ENCODE results near the gene EML6.

EML6 gene

DNA sequence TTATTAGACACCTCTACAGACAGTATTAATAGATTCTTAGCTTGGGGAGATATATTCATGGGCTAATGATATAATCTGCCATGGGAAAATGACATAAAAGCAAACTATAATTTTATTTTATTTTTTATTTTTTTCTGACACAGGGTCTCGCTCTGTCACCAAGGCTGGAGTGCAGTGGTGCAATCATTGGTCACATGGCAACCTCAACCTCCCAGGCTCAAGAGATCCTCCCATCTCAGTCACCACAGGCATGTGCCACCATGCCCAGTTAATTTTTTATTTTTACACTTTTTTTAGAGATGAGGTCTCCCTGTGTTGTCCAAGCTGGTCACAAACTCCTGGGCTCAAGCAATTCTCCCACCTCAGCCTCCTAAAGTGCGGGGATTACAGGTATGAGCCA is 287.5 kb downstream of the EML6 start:
- TF ChIP-seq POLR2A (IDR thresholded peaks at IDR 0.05; ENCODE audit: low read depth, low read length): no peak
- FAIRE-seq: no peak
- no peak for DNase-seq (ENCODE audit: insufficient read length, low spot score)

DNA sequence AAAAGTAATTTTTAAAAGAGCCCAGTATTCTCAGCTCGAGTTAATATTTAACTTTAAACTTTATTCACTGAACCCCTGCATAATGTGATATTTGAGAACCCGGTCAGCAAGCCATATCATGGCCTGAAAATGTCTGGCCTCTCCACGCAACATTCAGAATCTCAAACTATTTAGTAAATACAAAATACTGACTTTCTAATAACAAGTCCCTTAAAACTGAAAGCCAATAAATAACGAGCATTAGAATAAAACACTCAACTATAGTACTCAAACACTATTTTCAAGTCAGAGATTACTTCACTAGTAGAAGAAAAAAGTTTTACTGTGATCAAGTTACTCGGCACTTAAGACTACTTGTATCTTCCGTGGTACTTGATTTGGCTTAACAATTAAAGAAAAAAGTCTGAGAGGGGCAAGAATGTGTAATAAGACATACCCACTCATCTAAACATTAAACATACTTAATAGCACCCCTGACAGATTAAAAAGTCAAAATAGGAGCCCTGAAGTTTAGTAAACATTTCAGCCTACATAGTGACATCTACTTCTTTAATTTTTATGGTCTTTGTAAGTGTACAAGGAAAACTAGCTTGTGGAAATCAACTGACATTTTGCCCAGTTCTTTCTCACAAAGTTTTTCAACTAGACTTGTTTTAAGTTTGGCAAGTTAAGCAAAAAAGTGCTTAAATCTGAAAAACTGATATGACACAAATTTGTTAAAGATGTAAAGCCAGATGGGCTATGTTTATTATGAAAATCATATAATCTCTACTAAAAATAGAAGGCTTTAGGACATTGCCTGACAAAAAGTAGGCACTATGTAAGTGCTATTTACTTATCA is 288.6 kb downstream of the EML6 start:
- FAIRE-seq (peak; percentile 89), DNase-seq (ENCODE audit: insufficient read length, low spot score) (no peak)
- TF ChIP-seq POLR2A (IDR thresholded peaks at IDR 0.05; ENCODE audit: low read depth, low read length): no peak

- TF ChIP-seq POLR2A (IDR thresholded peaks at IDR 0.05; ENCODE audit: low read depth, low read length): no peak
- FAIRE-seq (peak; percentile 45), DNase-seq (ENCODE audit: insufficient read length, low spot score) (no peak)
Measured at GRCh38 chr2:55012672-55013484, 289.4 kb downstream of the EML6 start.

DNA sequence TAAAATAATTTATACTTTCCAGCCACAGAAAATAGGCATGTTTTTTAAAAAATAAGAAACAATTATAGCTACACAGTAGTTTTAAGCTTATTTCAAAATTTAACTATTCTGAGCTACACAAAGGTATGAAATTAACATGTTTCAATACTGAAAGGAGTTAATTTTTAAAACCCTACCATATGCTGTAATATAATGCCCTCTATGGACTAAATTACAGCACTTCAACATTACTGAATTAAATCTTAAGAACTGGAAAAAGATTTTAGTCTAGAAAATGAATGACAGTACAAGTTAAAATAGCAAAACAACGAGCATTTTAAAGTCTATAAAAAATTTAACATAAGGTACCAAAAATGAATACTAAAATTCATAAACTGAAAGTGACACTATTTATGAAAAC is 290.5 kb downstream of the EML6 start:
- FAIRE-seq: no peak
- TF ChIP-seq POLR2A (IDR thresholded peaks at IDR 0.05; ENCODE audit: low read depth, low read length): no peak
- no peak for DNase-seq (ENCODE audit: insufficient read length, low spot score)

GRCh38 chr2:55014962-55015939 is 291.8 kb downstream of the EML6 start:
- peak; percentile 95 for FAIRE-seq
- DNase-seq (ENCODE audit: insufficient read length, low spot score): no peak
- TF ChIP-seq POLR2A (IDR thresholded peaks at IDR 0.05; ENCODE audit: low read depth, low read length): no peak

DNA sequence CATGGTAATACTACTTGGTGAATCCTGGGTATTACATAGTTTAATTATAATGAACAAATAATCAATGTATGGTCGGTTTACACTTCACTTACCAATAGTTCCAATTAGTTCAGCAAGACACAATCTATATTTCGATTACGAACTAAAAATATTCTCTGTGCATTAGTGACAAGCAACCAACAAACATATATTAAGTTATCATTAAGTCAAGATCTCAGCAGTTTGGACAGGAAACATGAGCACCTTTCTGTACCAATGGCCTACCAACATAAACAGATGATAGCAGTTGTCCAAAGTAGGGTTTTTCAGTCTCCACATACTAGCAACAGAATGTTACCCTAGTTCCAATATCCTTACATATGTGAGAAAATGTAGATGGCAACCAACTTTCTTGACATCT is 294.0 kb downstream of the EML6 start:
- TF ChIP-seq POLR2A (IDR thresholded peaks at IDR 0.05; ENCODE audit: low read depth, low read length): no peak
- peak; percentile 90 for FAIRE-seq
- DNase-seq (ENCODE audit: insufficient read length, low spot score): no peak

DNA sequence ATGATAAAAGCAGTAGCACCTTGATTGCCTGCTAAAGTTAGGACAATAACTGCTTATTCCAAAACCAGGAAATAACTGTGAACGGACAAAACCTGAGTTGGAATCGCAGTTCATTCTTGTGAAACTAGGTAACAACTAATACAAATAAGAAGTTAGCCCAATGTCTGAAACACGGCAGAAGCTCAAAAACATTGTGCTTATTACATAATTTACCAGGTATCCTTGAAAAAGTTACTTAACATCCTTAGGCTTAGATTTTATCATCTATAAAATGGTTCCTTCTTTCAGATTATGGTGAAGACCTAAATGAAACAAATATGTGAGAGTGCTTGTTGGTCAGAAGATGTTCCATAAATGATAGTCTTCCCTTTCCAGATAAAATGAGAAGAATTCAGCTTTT is 294.4 kb downstream of the EML6 start:
- TF ChIP-seq POLR2A (IDR thresholded peaks at IDR 0.05; ENCODE audit: low read depth, low read length): no peak
- FAIRE-seq (no peak), DNase-seq (ENCODE audit: insufficient read length, low spot score) (no peak)

- DNase-seq (ENCODE audit: insufficient read length, low spot score) (no peak), FAIRE-seq (no peak)
- no peak for TF ChIP-seq POLR2A (IDR thresholded peaks at IDR 0.05; ENCODE audit: low read depth, low read length)
Measured at GRCh38 chr2:55018619-55019018, 295.2 kb downstream of the EML6 start.

DNA sequence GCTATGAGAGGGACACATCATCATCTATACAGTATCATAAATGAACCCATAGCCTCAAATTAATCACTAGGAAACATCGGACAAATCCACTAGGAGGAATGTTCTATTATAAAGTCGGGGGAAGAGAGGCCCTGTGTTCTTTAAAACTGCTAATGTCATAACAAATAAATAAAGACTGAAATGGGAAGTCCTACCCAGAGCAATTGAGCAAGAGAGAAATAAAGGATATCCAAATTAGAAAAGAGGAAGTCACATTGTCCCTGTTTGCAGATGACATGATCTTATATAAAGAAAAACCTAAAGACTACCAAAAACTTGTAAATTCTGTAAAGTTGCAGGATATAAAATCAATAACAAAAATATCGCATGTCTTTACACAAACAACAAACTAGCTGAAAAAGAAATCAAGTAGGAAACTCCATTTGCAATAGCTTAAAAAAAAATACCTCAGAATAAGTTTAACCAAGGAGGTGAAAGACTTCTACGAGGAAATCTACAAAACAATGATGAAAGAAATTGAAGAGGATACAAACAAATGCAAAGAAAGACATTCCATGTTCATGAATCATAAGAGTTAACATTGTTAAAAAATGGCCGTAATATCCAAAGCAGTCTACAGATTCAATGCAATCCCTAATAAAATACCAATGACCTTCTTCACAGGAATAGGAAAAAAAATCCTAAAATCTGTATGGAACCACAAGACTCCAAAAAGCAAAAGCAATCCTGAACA is 296.2 kb downstream of the EML6 start:
- FAIRE-seq: peak; percentile 92
- no peak for DNase-seq (ENCODE audit: insufficient read length, low spot score)

More for the DNA sequence above, 296.2 kb downstream of the EML6 start:
- no peak for TF ChIP-seq POLR2A (IDR thresholded peaks at IDR 0.05; ENCODE audit: low read depth, low read length)

Data from H54 (cell line).